Measurements from ENCODE around the gene BSND. TPM values are rescaled to one million over a fixed set of nuclear protein-coding genes. Genes with fewer than 3 reads are reported as not detected.

Gene BSND
- total RNA-seq, 1 donor from 2014 or later: not detected

DNA sequence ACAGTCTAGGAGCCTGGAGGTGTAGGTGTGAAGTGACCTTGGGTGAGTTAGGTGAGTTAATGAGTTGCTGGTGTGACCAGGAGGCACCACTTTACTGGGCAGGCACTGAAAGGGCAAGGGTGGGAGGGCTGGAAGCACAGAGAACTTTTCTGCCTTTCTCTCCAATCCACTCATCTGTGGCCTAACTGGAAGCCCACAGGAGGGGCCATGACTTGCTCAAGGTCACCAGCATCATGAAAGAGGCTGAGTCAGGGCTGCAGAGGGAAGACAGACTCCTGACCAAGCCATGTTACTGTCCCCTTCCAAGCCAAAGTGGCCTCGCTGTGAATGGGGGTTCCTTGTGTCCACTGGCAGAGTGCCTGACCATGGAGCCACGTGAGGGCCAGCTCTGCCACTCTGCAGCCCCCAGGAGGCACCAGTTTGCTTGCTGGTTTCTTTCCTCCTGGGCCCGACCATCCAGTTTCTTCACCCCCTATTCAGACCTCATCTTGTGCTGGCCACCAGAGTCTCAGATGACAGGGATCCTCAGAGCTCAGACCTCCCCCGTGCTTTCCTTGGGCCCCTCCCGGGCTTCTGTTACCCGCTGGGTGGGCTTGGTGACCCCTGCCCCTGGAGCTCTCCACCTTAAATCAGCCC is 4.3 kb upstream of the BSND start:
- TF ChIP-seq, protein P1, sequence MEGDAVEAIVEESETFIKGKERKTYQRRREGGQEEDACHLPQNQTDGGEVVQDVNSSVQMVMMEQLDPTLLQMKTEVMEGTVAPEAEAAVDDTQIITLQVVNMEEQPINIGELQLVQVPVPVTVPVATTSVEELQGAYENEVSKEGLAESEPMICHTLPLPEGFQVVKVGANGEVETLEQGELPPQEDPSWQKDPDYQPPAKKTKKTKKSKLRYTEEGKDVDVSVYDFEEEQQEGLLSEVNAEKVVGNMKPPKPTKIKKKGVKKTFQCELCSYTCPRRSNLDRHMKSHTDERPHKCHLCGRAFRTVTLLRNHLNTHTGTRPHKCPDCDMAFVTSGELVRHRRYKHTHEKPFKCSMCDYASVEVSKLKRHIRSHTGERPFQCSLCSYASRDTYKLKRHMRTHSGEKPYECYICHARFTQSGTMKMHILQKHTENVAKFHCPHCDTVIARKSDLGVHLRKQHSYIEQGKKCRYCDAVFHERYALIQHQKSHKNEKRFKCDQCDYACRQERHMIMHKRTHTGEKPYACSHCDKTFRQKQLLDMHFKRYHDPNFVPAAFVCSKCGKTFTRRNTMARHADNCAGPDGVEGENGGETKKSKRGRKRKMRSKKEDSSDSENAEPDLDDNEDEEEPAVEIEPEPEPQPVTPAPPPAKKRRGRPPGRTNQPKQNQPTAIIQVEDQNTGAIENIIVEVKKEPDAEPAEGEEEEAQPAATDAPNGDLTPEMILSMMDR (IDR thresholded peaks at IDR 0.05; ENCODE audit: insufficient read depth, low read length, severe bottlenecking): no peak
- DNase-seq (ENCODE audit: low read depth) (no peak), FAIRE-seq (peak; percentile 18)
- no peak overlapping the region for H3K4me3 ChIP-seq (ENCODE audit: low read depth, low read length)
- H3K36me3 ChIP-seq (ENCODE audit: control insufficient read depth, insufficient read depth, low read length): no peaks in the 10 kb centered on the region
- no peaks in the 10 kb centered on the region for H3K27me3 ChIP-seq (ENCODE audit: control insufficient read depth, insufficient read depth, low read length)

GRCh38 chr1:54995013-54995760 is 3.5 kb upstream of the BSND start:
- H3K27me3 ChIP-seq (ENCODE audit: control insufficient read depth, insufficient read depth, low read length): no peaks in the 10 kb centered on the region

DNA sequence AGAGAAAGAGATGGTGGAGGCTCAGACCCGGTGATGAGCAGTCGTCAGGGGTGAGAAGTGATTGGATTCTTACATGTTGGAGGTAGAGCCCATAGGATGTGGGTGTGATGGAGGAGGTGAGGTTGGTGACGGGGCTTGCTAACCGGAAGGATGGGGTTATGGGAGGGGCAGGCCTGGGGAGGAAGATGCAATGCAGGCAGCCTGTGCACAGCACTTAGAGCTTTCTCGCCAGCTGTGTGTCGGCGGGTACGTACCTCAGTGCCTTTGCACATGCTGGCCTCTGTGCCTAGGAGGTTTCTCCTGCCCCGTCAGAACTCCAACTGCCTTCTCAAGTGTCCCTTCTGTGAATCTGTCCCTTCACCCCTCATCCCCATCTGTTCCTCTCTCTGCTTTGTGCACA is 2.9 kb upstream of the BSND start:
- DNase-seq (ENCODE audit: low read depth): no peak
- Histone ChIP-seq H3K4me3 (ENCODE audit: low read depth, low read length) (no peak overlapping the region), H3K36me3 (ENCODE audit: control insufficient read depth, insufficient read depth, low read length) (no peaks in the 10 kb centered on the region), H3K27me3 (ENCODE audit: control insufficient read depth, insufficient read depth, low read length) (no peaks in the 10 kb centered on the region)
- TF ChIP-seq, protein P1 (IDR thresholded peaks at IDR 0.05; ENCODE audit: insufficient read depth, low read length, severe bottlenecking): no peak
- no peak for FAIRE-seq

More at GRCh38 chr1:54995013-54995760, 3.5 kb upstream of the BSND start:
- TF ChIP-seq, protein P1 (IDR thresholded peaks at IDR 0.05; ENCODE audit: insufficient read depth, low read length, severe bottlenecking): no peak
- no peak for DNase-seq (ENCODE audit: low read depth)
- no peak for FAIRE-seq
- Histone ChIP-seq H3K36me3 (ENCODE audit: control insufficient read depth, insufficient read depth, low read length) (no peaks in the 10 kb centered on the region), H3K4me3 (ENCODE audit: low read depth, low read length) (no peak overlapping the region)

DNA sequence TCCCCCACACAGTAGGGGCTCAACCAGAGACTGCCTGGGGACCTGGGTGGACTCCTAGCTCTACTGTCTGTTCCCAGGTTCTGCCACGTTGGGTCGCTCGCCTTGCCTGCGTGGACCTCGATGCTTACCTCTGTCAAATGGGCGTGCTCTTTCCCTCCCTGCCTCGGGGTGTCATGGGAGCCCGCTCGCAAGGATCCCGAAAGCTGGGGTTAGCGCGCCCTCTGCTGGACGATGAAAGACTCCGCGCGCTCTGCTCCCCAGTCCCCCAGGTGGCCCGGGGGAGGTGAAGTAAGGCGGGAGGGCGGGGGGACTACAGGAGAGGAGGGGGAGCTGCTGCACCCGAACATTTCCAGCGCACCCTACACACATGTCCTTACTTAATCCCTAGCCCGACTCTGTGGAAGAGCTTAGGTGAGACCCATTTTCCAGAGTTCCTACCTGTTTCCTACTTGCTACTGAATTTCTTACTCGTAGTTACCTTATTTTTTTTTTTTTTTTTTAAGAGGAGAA is 2.3 kb upstream of the BSND start:
- TF ChIP-seq, protein P1 (IDR thresholded peaks at IDR 0.05; ENCODE audit: insufficient read depth, low read length, severe bottlenecking): peak; percentile 87
- H3K27me3 ChIP-seq (ENCODE audit: control insufficient read depth, insufficient read depth, low read length): no peaks in the 10 kb centered on the region
- FAIRE-seq: no peak
- no peaks in the 10 kb centered on the region for H3K36me3 ChIP-seq (ENCODE audit: control insufficient read depth, insufficient read depth, low read length)
- no peak overlapping the region for H3K4me3 ChIP-seq (ENCODE audit: low read depth, low read length)
- DNase-seq (ENCODE audit: low read depth): peak; percentile 41

- Histone ChIP-seq H3K36me3 (ENCODE audit: control insufficient read depth, insufficient read depth, low read length) (no peaks in the 10 kb centered on the region), H3K27me3 (ENCODE audit: control insufficient read depth, insufficient read depth, low read length) (no peaks in the 10 kb centered on the region), H3K4me3 (ENCODE audit: low read depth, low read length) (no peak overlapping the region)
- FAIRE-seq (no peak), DNase-seq (ENCODE audit: low read depth) (no peak)
- TF ChIP-seq, protein P1 (IDR thresholded peaks at IDR 0.05; ENCODE audit: insufficient read depth, low read length, severe bottlenecking): no peak
Measured at GRCh38 chr1:54996869-54997710, 1.6 kb upstream of the BSND start.

Measured in bronchial epithelial cell (primary cell).